MM.1S (cell line): ENCODE results near the gene DNM1L.

Experiments used
- DNase-seq: peaks from one replicate; pipeline ENCODE4 v3.0.0-alpha.2; 2015
- H2AFZ ChIP-seq: fragments of 300-600 bp; sonication (generic); 2 replicates; pipeline ENCODE4 v1.6.0; 2016; ENCODE audit warnings: antibody characterized with exemption, low read length
- H3F3A ChIP-seq: fragments of 300-600 bp; sonication (generic); 2 replicates; pipeline ENCODE4 v1.6.1; 2016; ENCODE audit warnings: mild to moderate bottlenecking, antibody characterized with exemption, low read length, moderate library complexity, mixed read lengths; ENCODE audit not compliant: insufficient read depth
- H3K27ac ChIP-seq: fragments of 300-600 bp; sonication (generic); 2 replicates; pipeline ENCODE4 v1.5.1; 2016; ENCODE audit warnings: mild to moderate bottlenecking, low read length
- H3K27me3 ChIP-seq: fragments of 300-600 bp; sonication (generic); replicated peaks from 2 replicates; pipeline ENCODE4 v1.6.0; 2016; ENCODE audit warnings: low read length; ENCODE audit not compliant: insufficient read depth
- H3K36me3 ChIP-seq: fragments of 300-600 bp; sonication (generic); replicated peaks from 2 replicates; pipeline ENCODE4 v1.6.1; 2016; ENCODE audit warnings: mild to moderate bottlenecking, low read length, mixed read lengths; ENCODE audit not compliant: insufficient read depth
- H3K4me1 ChIP-seq: fragments of 300-600 bp; sonication (generic); 2 replicates; pipeline ENCODE4 v1.6.1; 2016; ENCODE audit warnings: low read length, mixed read lengths
- H3K4me2 ChIP-seq: fragments of 300-600 bp; sonication (generic); 2 replicates; pipeline ENCODE4 v1.6.0; 2016; ENCODE audit warnings: low read depth, low read length
- H3K4me3 ChIP-seq: fragments of 300-600 bp; sonication (generic); 2 replicates; pipeline ENCODE4 v1.5.1; 2016; ENCODE audit warnings: low read length, mixed read lengths
- H3K79me2 ChIP-seq: fragments of 300-600 bp; sonication (generic); 2 replicates; pipeline ENCODE4 v1.6.1; 2016; ENCODE audit warnings: mixed run types, low read length, mixed read lengths
- H3K9ac ChIP-seq: fragments of 300-600 bp; sonication (generic); 2 replicates; pipeline ENCODE4 v1.6.1; 2016; ENCODE audit warnings: low read length, mixed read lengths
- H3K9me2 ChIP-seq: fragments of 300-600 bp; sonication (generic); replicated peaks from 2 replicates; pipeline ENCODE4 v1.6.1; 2016; ENCODE audit warnings: mild to moderate bottlenecking, low read length, mixed read lengths; ENCODE audit not compliant: insufficient read depth
- H3K9me3 ChIP-seq: fragments of 300-600 bp; sonication (generic); replicated peaks from 2 replicates; pipeline ENCODE4 v1.6.1; 2016; ENCODE audit warnings: mild to moderate bottlenecking, low read length, mixed read lengths; ENCODE audit not compliant: insufficient read depth
- H4K20me1 ChIP-seq: fragments of 300-600 bp; sonication (generic); 2 replicates; pipeline ENCODE4 v1.6.1; 2016; ENCODE audit warnings: mild to moderate bottlenecking, low read length, moderate library complexity, mixed read lengths; ENCODE audit not compliant: insufficient read depth
- CTCF ChIP-seq: fragments of 300-600 bp; sonication (generic); IDR thresholded peaks from 2 replicates; pipeline ENCODE4 v1.5.1; 2016; ENCODE audit warnings: antibody characterized with exemption, low read length, mixed read lengths
- EZH2 ChIP-seq: fragments of 300-600 bp; sonication (generic); optimal IDR thresholded peaks from 2 replicates; pipeline ENCODE3; 2017; ENCODE audit warnings: low read depth, mild to moderate bottlenecking, antibody characterized with exemption, low read length, mixed read lengths
- EZH2phosphoT487 ChIP-seq: fragments of 300-600 bp; sonication (generic); IDR thresholded peaks from 2 replicates; pipeline ENCODE4 v1.6.1; 2018; ENCODE audit warnings: antibody characterized with exemption, low read length

DNM1L gene

GRCh38 chr12:32788405-32788804 lies 109.3 kb downstream of the DNM1L start:
- H3K4me1 ChIP-seq = no peaks in the 10 kb centered on the region

GRCh38 chr12:32789446-32789845 lies 110.3 kb downstream of the DNM1L start:
- no peak overlapping the region for H3K4me3 ChIP-seq
- no peak overlapping the region for H3K27ac ChIP-seq
- no peaks in the 10 kb centered on the region; the same call in 1 of the 2 replicates for H3K36me3 ChIP-seq
- no peaks in the 10 kb centered on the region for H3K4me1 ChIP-seq
- TF ChIP-seq CTCF (no peak), EZH2 (no peak), EZH2phosphoT487 (no peak)
- H2AFZ ChIP-seq = no peak overlapping the region
- no peaks in the 10 kb centered on the region for H3K79me2 ChIP-seq
- DNase-seq = no peak
- no peaks in the 10 kb centered on the region for H3K9me2 ChIP-seq
- no peak overlapping the region for H3K9ac ChIP-seq
- H3F3A ChIP-seq = peaks cover 4% of the 10 kb centered on the region; the same call in 1 of the 2 replicates
- H3K27me3 ChIP-seq = no peaks in the 10 kb centered on the region
- H3K4me2 ChIP-seq = no peak overlapping the region
- H4K20me1 ChIP-seq = no peaks in the 10 kb centered on the region; the same call in 1 of the 2 replicates
- no peaks in the 10 kb centered on the region for H3K9me3 ChIP-seq

More at GRCh38 chr12:32788405-32788804, 109.3 kb downstream of the DNM1L start:
- H3K79me2 ChIP-seq = no peaks in the 10 kb centered on the region
- no peak overlapping the region for H2AFZ ChIP-seq
- H3K9me3 ChIP-seq = no peaks in the 10 kb centered on the region
- no peak overlapping the region for H3K4me3 ChIP-seq
- H3K9me2 ChIP-seq = no peaks in the 10 kb centered on the region
- H3K27me3 ChIP-seq = no peaks in the 10 kb centered on the region
- peaks cover 4% of the 10 kb centered on the region; the same call in 1 of the 2 replicates for H3F3A ChIP-seq
- no peak for TF ChIP-seq EZH2
- TF ChIP-seq CTCF = no peak
- TF ChIP-seq EZH2phosphoT487 = no peak
- no peaks in the 10 kb centered on the region; the same call in 1 of the 2 replicates for H3K36me3 ChIP-seq
- no peaks in the 10 kb centered on the region; the same call in 1 of the 2 replicates for H4K20me1 ChIP-seq
- H3K9ac ChIP-seq = no peak overlapping the region
- DNase-seq = no peak
- no peak overlapping the region for H3K27ac ChIP-seq
- H3K4me2 ChIP-seq = no peak overlapping the region

- Histone ChIP-seq H3K9ac (no peak overlapping the region), H3K9me2 (no peaks in the 10 kb centered on the region), H3K4me1 (no peaks in the 10 kb centered on the region), H3K79me2 (no peaks in the 10 kb centered on the region), H3K4me2 (no peak overlapping the region), H3K9me3 (no peaks in the 10 kb centered on the region), H3K27ac (no peak overlapping the region), H3F3A (peaks cover 4% of the 10 kb centered on the region; the same call in 1 of the 2 replicates), H3K4me3 (no peak overlapping the region), H4K20me1 (no peaks in the 10 kb centered on the region; the same call in 1 of the 2 replicates), H2AFZ (no peak overlapping the region), H3K36me3 (no peaks in the 10 kb centered on the region; the same call in 1 of the 2 replicates), H3K27me3 (no peaks in the 10 kb centered on the region)
- DNase-seq = no peak
- no peak for TF ChIP-seq CTCF
- TF ChIP-seq EZH2 = no peak
- no peak for TF ChIP-seq EZH2phosphoT487
These were observed 110.8 kb downstream of the DNM1L start for GRCh38 chr12:32789916-32790315.
